ENCODE measurements around the gene DUSP1.

GRCh38 chr5:172802567-172803176, 31.7 kb upstream of the DUSP1 start:
- TF ChIP-seq CTCF (optimal IDR thresholded peaks at IDR 0.05 in 1 of 3, IDR thresholded peaks at IDR 0.05 in 1 of 3, conservative IDR thresholded peaks at IDR 0.05 in 1 of 3; ENCODE audit: extremely low read depth in 1 of 3, insufficient read depth in 2 of 3, low read length in 3 of 3), result no peak
- no peak for TF ChIP-seq EZH2 (IDR thresholded peaks at IDR 0.05; ENCODE audit: low read length)
